MM.1S (cell line): ENCODE measurements around the gene ABL2.

ENCODE experiments used
- EZH2 ChIP-seq: fragments of 300-600 bp; sonication (generic); optimal IDR thresholded peaks from 2 replicates; pipeline ENCODE3; 2017; ENCODE audit warnings: low read depth, mild to moderate bottlenecking, antibody characterized with exemption, low read length, mixed read lengths
- EZH2phosphoT487 ChIP-seq: fragments of 300-600 bp; sonication (generic); IDR thresholded peaks from 2 replicates; pipeline ENCODE4 v1.6.1; 2018; ENCODE audit warnings: antibody characterized with exemption, low read length
- TF ChIP-seq, protein P1 (sequence below): fragments of 300-600 bp; sonication (generic); IDR thresholded peaks from 2 replicates; pipeline ENCODE4 v1.5.1; 2016; ENCODE audit warnings: antibody characterized with exemption, low read length, mixed read lengths

- no peak for TF ChIP-seq EZH2phosphoT487
- TF ChIP-seq, protein P1, sequence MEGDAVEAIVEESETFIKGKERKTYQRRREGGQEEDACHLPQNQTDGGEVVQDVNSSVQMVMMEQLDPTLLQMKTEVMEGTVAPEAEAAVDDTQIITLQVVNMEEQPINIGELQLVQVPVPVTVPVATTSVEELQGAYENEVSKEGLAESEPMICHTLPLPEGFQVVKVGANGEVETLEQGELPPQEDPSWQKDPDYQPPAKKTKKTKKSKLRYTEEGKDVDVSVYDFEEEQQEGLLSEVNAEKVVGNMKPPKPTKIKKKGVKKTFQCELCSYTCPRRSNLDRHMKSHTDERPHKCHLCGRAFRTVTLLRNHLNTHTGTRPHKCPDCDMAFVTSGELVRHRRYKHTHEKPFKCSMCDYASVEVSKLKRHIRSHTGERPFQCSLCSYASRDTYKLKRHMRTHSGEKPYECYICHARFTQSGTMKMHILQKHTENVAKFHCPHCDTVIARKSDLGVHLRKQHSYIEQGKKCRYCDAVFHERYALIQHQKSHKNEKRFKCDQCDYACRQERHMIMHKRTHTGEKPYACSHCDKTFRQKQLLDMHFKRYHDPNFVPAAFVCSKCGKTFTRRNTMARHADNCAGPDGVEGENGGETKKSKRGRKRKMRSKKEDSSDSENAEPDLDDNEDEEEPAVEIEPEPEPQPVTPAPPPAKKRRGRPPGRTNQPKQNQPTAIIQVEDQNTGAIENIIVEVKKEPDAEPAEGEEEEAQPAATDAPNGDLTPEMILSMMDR: no peak
- no peak for TF ChIP-seq EZH2
Measured at GRCh38 chr1:179230251-179230650, 774 bp upstream of the ABL2 start.
